Left renal cortex interstitium (tissue), 4 donors: ENCODE data around the gene CDH24. TPM values are rescaled to one million over a fixed set of nuclear protein-coding genes. Genes with fewer than 3 reads are reported as not detected.

Experiments
- DNase-seq, 4 donors: peaks; one replicate each; pipeline ENCODE4 v3.0.0-alpha.2; 2013; ENCODE audit warnings: low read depth in 4 of 4, low spot score in 2 of 4, missing footprints in 1 of 4
- polyA plus RNA-seq, 4 donors: library from polyadenylated mRNA; unstranded; fragments of 120-200 nt; gene quantifications; one replicate each; pipeline ENCODE4 v1.2.1, GENCODE V29; 2013; ENCODE audit not compliant: insufficient read length in 4 of 4

CDH24 gene
- polyA plus RNA-seq, 4 donors = 13.1 to 46.0 (median 27.1) TPM

- no peak for DNase-seq
These were observed 34.2 kb upstream of the CDH24 start for GRCh38 chr14:23091294-23092225.

- no peak for DNase-seq
These were observed 32.9 kb upstream of the CDH24 start for GRCh38 chr14:23090254-23090636.

- no peak for DNase-seq
These were observed 32.4 kb upstream of the CDH24 start for GRCh38 chr14:23089498-23090253.

GRCh38 chr14:23086565-23086964, 29.2 kb upstream of the CDH24 start:
- DNase-seq = no peak

GRCh38 chr14:23085458-23085857, 28.1 kb upstream of the CDH24 start:
- no peak for DNase-seq

- no peak for DNase-seq
These were observed 23.2 kb upstream of the CDH24 start for GRCh38 chr14:23080474-23080873.

GRCh38 chr14:23079716-23080115, 22.4 kb upstream of the CDH24 start:
- DNase-seq = no peak

- no peak for DNase-seq
These were observed 21.4 kb upstream of the CDH24 start for GRCh38 chr14:23078692-23079116.

GRCh38 chr14:23077962-23078361, 20.6 kb upstream of the CDH24 start:
- DNase-seq = no peak

GRCh38 chr14:23076785-23077408, 19.6 kb upstream of the CDH24 start:
- no peak for DNase-seq

GRCh38 chr14:23074906-23075305, 17.6 kb upstream of the CDH24 start:
- no peak for DNase-seq

- no peak for DNase-seq
These were observed 14.7 kb upstream of the CDH24 start for GRCh38 chr14:23071921-23072539.

- DNase-seq = peak in 2 of 4 donors; percentile 77 to 88
These were observed 14.1 kb upstream of the CDH24 start for GRCh38 chr14:23071244-23071920.

GRCh38 chr14:23070262-23071129, 13.2 kb upstream of the CDH24 start:
- no peak for DNase-seq

- DNase-seq = no peak
These were observed 12.1 kb upstream of the CDH24 start for GRCh38 chr14:23069413-23069806.

- peak; percentile 74 to 93 (median 76) for DNase-seq
These were observed 11.6 kb upstream of the CDH24 start for GRCh38 chr14:23068789-23069412.

- no peak for DNase-seq
These were observed 10.8 kb upstream of the CDH24 start for GRCh38 chr14:23067847-23068788.
